LNCAP (cell line): Measurements from ENCODE around the gene ACY1.

Experiments
- CTCF ChIP-seq: fragments of 450-650 bp; IDR thresholded peaks from 2 replicates; pipeline ENCODE4 v1.5.1; 2017; ENCODE audit warnings: mild to moderate bottlenecking

Gene ACY1

GRCh38 chr3:52021489-52022268 lies 38.3 kb downstream of the ACY1 start:
- no peak for TF ChIP-seq CTCF

GRCh38 chr3:52022323-52023100 lies 39.2 kb downstream of the ACY1 start:
- no peak for TF ChIP-seq CTCF

- TF ChIP-seq CTCF, result no peak
Measured at GRCh38 chr3:52023101-52023770, 39.9 kb downstream of the ACY1 start.

GRCh38 chr3:52023860-52024764 lies 40.8 kb downstream of the ACY1 start:
- TF ChIP-seq CTCF, result no peak

GRCh38 chr3:52024765-52025452 lies 41.6 kb downstream of the ACY1 start:
- TF ChIP-seq CTCF, result no peak

- no peak for TF ChIP-seq CTCF
Measured at GRCh38 chr3:52025453-52025852, 42.1 kb downstream of the ACY1 start.
